ENCODE measurements around the gene COMMD1. TPM values are rescaled to one million over a fixed set of nuclear protein-coding genes. Genes with fewer than 3 reads are reported as not detected.

Gene COMMD1
- total and polyA plus RNA-seq, 2 donors (not counting 3 experiments of a cell fraction or from before 2014, with no cell fraction given), result 39.5 to 57.1 TPM

- Histone ChIP-seq H3K4me3 (replicated peaks in 1 of 3; ENCODE audit: insufficient read depth in 1 of 3, low read depth in 1 of 3, low read length in 3 of 3) (no peak overlapping the region), H3K9me3 (replicated peaks; ENCODE audit: control insufficient read depth, insufficient read depth, low read length) (no peaks in the 10 kb centered on the region), H3K4me1 (ENCODE audit: control insufficient read depth, extremely low read depth, insufficient read depth, low read length) (no peaks in the 10 kb centered on the region), H3K79me2 (ENCODE audit: control insufficient read depth, insufficient read depth, low read length) (no peaks in the 10 kb centered on the region), H3K27ac (ENCODE audit: insufficient read depth, low read depth, low read length) (no peak overlapping the region), H3K27me3 (ENCODE audit: control insufficient read depth in 2 of 2, insufficient read depth in 2 of 2, low read length in 2 of 2) (no peaks in the 10 kb centered on the region), H2AFZ (ENCODE audit: low read depth, low read length) (no peak overlapping the region), H4K20me1 (replicated peaks; ENCODE audit: control insufficient read depth, extremely low read depth, insufficient read depth, low read length) (no peaks in the 10 kb centered on the region), H3K36me3 (ENCODE audit: control insufficient read depth in 2 of 2, extremely low read depth in 1 of 2, insufficient read depth in 2 of 2, low read length in 2 of 2) (peaks cover 0 to 2% of the 10 kb centered on the region in 2 experiments), H3K4me2 (ENCODE audit: insufficient read depth, low read length) (no peak overlapping the region), H3K9me1 (replicated peaks; ENCODE audit: control insufficient read depth, extremely low read depth, insufficient read depth, low read length) (no peaks in the 10 kb centered on the region), H3K9ac (replicated peaks; ENCODE audit: extremely low read depth, insufficient read depth, low read length) (no peak overlapping the region)
- DNase-seq (ENCODE audit: low read depth, low spot score) (no peak), FAIRE-seq (no peak)
- BruUV-seq (replicated peaks), result no TSS peak
- POLR2A ChIA-PET, result no interaction called here
- no peak for TF ChIP-seq MYC (IDR thresholded peaks at IDR 0.05; ENCODE audit: low read depth, low read length)
- CTCF ChIA-PET, result interaction anchor here (0.8 kb wide), 1 partner anchor 485 kb away, joined by 4 read pairs; no protein-coding TSS in a partner anchor
- dilution Hi-C loops (cut with MboI; ENCODE audit: extremely low pct_ligation_motif_present, low sequenced_read_pairs) (no loop called here), intact Hi-C loops (cut with micrococcal nuclease) (no loop called here)
Measured at GRCh38 chr2:61926531-61927477, 21.3 kb downstream of the COMMD1 start.

- Histone ChIP-seq H3K27ac (ENCODE audit: insufficient read depth, low read depth, low read length) (no peak overlapping the region), H3K9ac (replicated peaks; ENCODE audit: extremely low read depth, insufficient read depth, low read length) (no peak overlapping the region), H3K9me1 (replicated peaks; ENCODE audit: control insufficient read depth, extremely low read depth, insufficient read depth, low read length) (no peaks in the 10 kb centered on the region), H4K20me1 (replicated peaks; ENCODE audit: control insufficient read depth, extremely low read depth, insufficient read depth, low read length) (no peaks in the 10 kb centered on the region), H3K27me3 (ENCODE audit: control insufficient read depth in 2 of 2, insufficient read depth in 2 of 2, low read length in 2 of 2) (no peaks in the 10 kb centered on the region), H3K79me2 (ENCODE audit: control insufficient read depth, insufficient read depth, low read length) (no peaks in the 10 kb centered on the region), H3K9me3 (replicated peaks; ENCODE audit: control insufficient read depth, insufficient read depth, low read length) (no peaks in the 10 kb centered on the region), H3K36me3 (ENCODE audit: control insufficient read depth in 2 of 2, extremely low read depth in 1 of 2, insufficient read depth in 2 of 2, low read length in 2 of 2) (peaks cover 0 to 2% of the 10 kb centered on the region in 2 experiments), H3K4me2 (ENCODE audit: insufficient read depth, low read length) (no peak overlapping the region), H3K4me1 (ENCODE audit: control insufficient read depth, extremely low read depth, insufficient read depth, low read length) (no peaks in the 10 kb centered on the region), H2AFZ (ENCODE audit: low read depth, low read length) (no peak overlapping the region), H3K4me3 (replicated peaks in 1 of 3; ENCODE audit: insufficient read depth in 1 of 3, low read depth in 1 of 3, low read length in 3 of 3) (no peak overlapping the region)
- ChIA-PET CTCF (interaction anchor here (1.5 kb wide), 1 partner anchor 484 kb away, joined by 3 read pairs; no protein-coding TSS in a partner anchor), POLR2A (no interaction called here)
- BruUV-seq (replicated peaks), result no TSS peak
- FAIRE-seq (no peak), DNase-seq (ENCODE audit: low read depth, low spot score) (no peak)
- dilution Hi-C loops (cut with MboI; ENCODE audit: extremely low pct_ligation_motif_present, low sequenced_read_pairs) (no loop called here), intact Hi-C loops (cut with micrococcal nuclease) (no loop called here)
- TF ChIP-seq FOS (IDR thresholded peaks at IDR 0.05; ENCODE audit: borderline replicate concordance, insufficient read depth, low read length) (no peak), POLR2A (IDR thresholded peaks at IDR 0.05; ENCODE audit: low read depth, low read length) (no peak), GATA2 (IDR thresholded peaks at IDR 0.05; ENCODE audit: insufficient read depth, insufficient read length, low read depth, low read length) (no peak), JUN (IDR thresholded peaks at IDR 0.05; ENCODE audit: borderline replicate concordance, insufficient read depth, insufficient read length, low read depth) (no peak), POLR2AphosphoS5 (IDR thresholded peaks at IDR 0.05; ENCODE audit: insufficient read depth, low read depth, low read length) (no peak), EZH2 (IDR thresholded peaks at IDR 0.05; ENCODE audit: borderline replicate concordance, low read depth, low read length, severe bottlenecking) (no peak), CTCF (IDR thresholded peaks at IDR 0.05; ENCODE audit: extremely low read depth in 1 of 2, insufficient read depth in 1 of 2, low read depth in 1 of 2, low read length in 2 of 2) (no peak), MYC (IDR thresholded peaks at IDR 0.05; ENCODE audit: low read depth, low read length) (no peak)
- TF ChIP-seq, protein P1, sequence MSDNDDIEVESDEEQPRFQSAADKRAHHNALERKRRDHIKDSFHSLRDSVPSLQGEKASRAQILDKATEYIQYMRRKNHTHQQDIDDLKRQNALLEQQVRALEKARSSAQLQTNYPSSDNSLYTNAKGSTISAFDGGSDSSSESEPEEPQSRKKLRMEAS (IDR thresholded peaks at IDR 0.05; ENCODE audit: insufficient read depth, insufficient read length), result no peak
Measured at GRCh38 chr2:61928826-61929461, 23.5 kb downstream of the COMMD1 start.
